Smooth muscle cell (in vitro differentiated cells): ENCODE data around the gene TFAM. TPM values are rescaled to one million over a fixed set of nuclear protein-coding genes. Genes with fewer than 3 reads are reported as not detected.

Experiments used
- DNase-seq: peaks from one replicate; lab custom pipeline; 2025; ENCODE audit not compliant: unreplicated experiment; lab: John Stamatoyannopoulos, UW
- H2AFZ ChIP-seq: fragments of 200-600 bp; sonication (generic); 2 replicates; pipeline ENCODE4 v1.6.0; 2016; ENCODE audit warnings: antibody characterized with exemption, low read depth, mild to moderate bottlenecking
- H3F3A ChIP-seq: fragments of 200-600 bp; sonication (generic); 2 replicates; pipeline ENCODE4 v1.6.0; 2017; ENCODE audit warnings: antibody characterized with exemption, low read depth
- H3K27ac ChIP-seq: fragments of 200-600 bp; sonication (generic); 2 replicates; pipeline ENCODE4 v1.5.1; 2016; ENCODE audit warnings: low read depth, mild to moderate bottlenecking
- H3K27me3 ChIP-seq: fragments of 200-600 bp; sonication (generic); 2 replicates; pipeline ENCODE4 v1.6.1; 2016; ENCODE audit warnings: low read depth, mild to moderate bottlenecking
- H3K36me3 ChIP-seq: fragments of 200-600 bp; sonication (generic); 2 replicates; pipeline ENCODE4 v1.5.1; 2016; ENCODE audit warnings: low read depth
- H3K4me1 ChIP-seq: fragments of 200-600 bp; sonication (generic); 2 replicates; pipeline ENCODE4 v1.5.1; 2016; ENCODE audit warnings: low read depth
- H3K4me2 ChIP-seq: fragments of 200-600 bp; sonication (generic); 2 replicates; pipeline ENCODE4 v1.6.0; 2016; ENCODE audit warnings: mild to moderate bottlenecking
- H3K4me3 ChIP-seq: fragments of 200-600 bp; sonication (generic); 2 replicates; pipeline ENCODE4 v1.5.1; 2016; ENCODE audit warnings: mild to moderate bottlenecking
- H3K79me2 ChIP-seq: fragments of 200-600 bp; sonication (generic); 2 replicates; pipeline ENCODE4 v1.6.0; 2016; ENCODE audit warnings: low read depth, mild to moderate bottlenecking
- H3K9ac ChIP-seq: fragments of 200-600 bp; sonication (generic); 2 replicates; pipeline ENCODE4 v1.6.0; 2016; ENCODE audit warnings: low read depth
- H3K9me3 ChIP-seq: fragments of 200-600 bp; sonication (generic); replicated peaks from 2 replicates; pipeline ENCODE4 v1.5.1; 2016; ENCODE audit warnings: low read depth
- H4K20me1 ChIP-seq: fragments of 200-600 bp; sonication (generic); 2 replicates; pipeline ENCODE4 v1.6.0; 2016; ENCODE audit warnings: low read depth
- CTCF ChIP-seq: fragments of 200-600 bp; sonication (generic); IDR thresholded peaks from 2 replicates; pipeline ENCODE4 v1.5.1; 2017; ENCODE audit warnings: borderline replicate concordance, mild to moderate bottlenecking, antibody characterized with exemption; ENCODE audit not compliant: insufficient read depth, poor library complexity, severe bottlenecking
- WGBS: methylation state at CpG from one replicate; pipeline ENCODE4 v1.1.7; 2016; ENCODE audit warnings: low lambda C conversion rate; 5-methylcytosine and 5-hydroxymethylcytosine counted together
- polyA plus RNA-seq: library from polyadenylated mRNA; unstranded; fragments of >200 nt; fragmentation: Nextera tagmentation; extraction: Ambion mirVana; gene quantifications from 2 replicates; pipeline ENCODE4 v1.2.1, GENCODE V29; 2016
- total RNA-seq: library from RNA; depleted of rRNA; stranded (reverse); fragments of >200 nt; gene quantifications from 2 replicates; pipeline ENCODE4 v1.2.3, GENCODE V29; 2014

TFAM gene
- total and polyA plus RNA-seq, 2 experiments from 2014 or later, result 14.5 to 21.0 TPM

GRCh38 chr10:58397830-58398229, 12.6 kb downstream of the TFAM start:
- H3K27me3 ChIP-seq, result no peaks in the 10 kb centered on the region
- no peak for TF ChIP-seq CTCF
- no peaks in the 10 kb centered on the region for H3F3A ChIP-seq
- H3K9ac ChIP-seq, result no peak overlapping the region
- no peak overlapping the region for H3K27ac ChIP-seq
- no peak overlapping the region for H2AFZ ChIP-seq
- H3K4me3 ChIP-seq, result no peak overlapping the region
- H4K20me1 ChIP-seq, result no peaks in the 10 kb centered on the region
- no peaks in the 10 kb centered on the region for H3K4me1 ChIP-seq
- WGBS, result 98% methylated on average over 3 of the region's 3 CpGs
- H3K9me3 ChIP-seq, result no peaks in the 10 kb centered on the region
- peaks cover 3% of the 10 kb centered on the region for H3K79me2 ChIP-seq
- no peak for DNase-seq
- peaks cover 22% of the 10 kb centered on the region for H3K36me3 ChIP-seq
- no peak overlapping the region for H3K4me2 ChIP-seq

GRCh38 chr10:58399410-58399809, 14.2 kb downstream of the TFAM start:
- Histone ChIP-seq H3K4me2 (no peak overlapping the region), H3K9ac (no peak overlapping the region), H2AFZ (no peak overlapping the region), H3K36me3 (peaks cover 14% of the 10 kb centered on the region), H3K4me1 (no peaks in the 10 kb centered on the region), H3F3A (no peaks in the 10 kb centered on the region), H3K27ac (no peak overlapping the region), H3K4me3 (no peak overlapping the region), H4K20me1 (no peaks in the 10 kb centered on the region), H3K9me3 (no peaks in the 10 kb centered on the region), H3K27me3 (no peaks in the 10 kb centered on the region), H3K79me2 (no peaks in the 10 kb centered on the region)
- TF ChIP-seq CTCF, result no peak
- no peak for DNase-seq
- WGBS, result 64% methylated on average over 4 of the region's 4 CpGs

- H3K36me3 ChIP-seq, result peaks cover 3% of the 10 kb centered on the region
- H3K9ac ChIP-seq, result no peak overlapping the region
- no peaks in the 10 kb centered on the region for H3K79me2 ChIP-seq
- H4K20me1 ChIP-seq, result no peaks in the 10 kb centered on the region
- H3K4me3 ChIP-seq, result no peak overlapping the region
- no peaks in the 10 kb centered on the region for H3K4me1 ChIP-seq
- H3K4me2 ChIP-seq, result no peak overlapping the region
- TF ChIP-seq CTCF, result no peak
- H2AFZ ChIP-seq, result no peak overlapping the region
- H3K9me3 ChIP-seq, result no peaks in the 10 kb centered on the region
- H3F3A ChIP-seq, result no peaks in the 10 kb centered on the region
- no peak overlapping the region for H3K27ac ChIP-seq
- 48% methylated on average over 1 of the region's 1 CpG for WGBS
- DNase-seq, result no peak
- no peaks in the 10 kb centered on the region for H3K27me3 ChIP-seq
These were observed 15.4 kb downstream of the TFAM start for GRCh38 chr10:58400609-58401008.

- H3K79me2 ChIP-seq, result no peaks in the 10 kb centered on the region
- no peaks in the 10 kb centered on the region for H3K4me1 ChIP-seq
- H3K36me3 ChIP-seq, result no peaks in the 10 kb centered on the region
- no peak overlapping the region for H2AFZ ChIP-seq
- WGBS, result 92% methylated on average over 2 of the region's 2 CpGs
- no peaks in the 10 kb centered on the region for H3K27me3 ChIP-seq
- DNase-seq, result no peak
- no peaks in the 10 kb centered on the region for H4K20me1 ChIP-seq
- H3K27ac ChIP-seq, result no peak overlapping the region
- no peaks in the 10 kb centered on the region for H3F3A ChIP-seq
- no peak overlapping the region for H3K4me2 ChIP-seq
- H3K4me3 ChIP-seq, result no peak overlapping the region
- H3K9ac ChIP-seq, result no peak overlapping the region
- TF ChIP-seq CTCF, result no peak
- H3K9me3 ChIP-seq, result no peaks in the 10 kb centered on the region
These were observed 18.8 kb downstream of the TFAM start for GRCh38 chr10:58404001-58404400.
